ENCODE results near the gene CPNE7. TPM values are rescaled to one million over a fixed set of nuclear protein-coding genes. Genes with fewer than 3 reads are reported as not detected.

CPNE7 gene
- total and polyA plus RNA-seq, 2 of the 4 experiments (the other 2 are of a cell fraction): 5.4 to 17.4 TPM

- in situ Hi-C loops (cut with MboI; ENCODE audit: low sequenced_read_pairs) (no loop called here), dilution Hi-C loops (cut with HindIII; ENCODE audit: low sequenced_read_pairs, unreplicated experiment) (no loop called here), intact Hi-C loops (cut with micrococcal nuclease) (loop anchor here (2.0 kb wide), 1 partner anchor 223 kb away; no protein-coding TSS in a partner anchor)
- no peak overlapping the region for H3K4me2 ChIP-seq (ENCODE audit: low read depth, low read length)
- no peak for TF ChIP-seq POLR2A (IDR thresholded peaks at IDR 0.05; ENCODE audit: low read depth, low read length)
- no peak for TF ChIP-seq RAD21 (IDR thresholded peaks at IDR 0.05; ENCODE audit: low read length)
- no peak for TF ChIP-seq USF2 (IDR thresholded peaks at IDR 0.05; ENCODE audit: low read depth, low read length)
- TF ChIP-seq CTCF (conservative IDR thresholded peaks at IDR 0.05; ENCODE audit: low read depth, low read length): no peak
- TF ChIP-seq MXI1 (IDR thresholded peaks at IDR 0.05; ENCODE audit: borderline replicate concordance, low read depth, low read length): no peak
- no peak for TF ChIP-seq RCOR1 (IDR thresholded peaks at IDR 0.05; ENCODE audit: insufficient replicate concordance, low read length)
- TF ChIP-seq FOS (IDR thresholded peaks at IDR 0.05; ENCODE audit: low read depth, low read length): no peak
- TF ChIP-seq MAZ (IDR thresholded peaks at IDR 0.05; ENCODE audit: borderline replicate concordance, low read depth, low read length): no peak
- no peak for TF ChIP-seq NFE2L2 (IDR thresholded peaks at IDR 0.05; ENCODE audit: low read depth, low read length)
- 0 out of 2 replicates have a peak, but pooled peaks cover 1% of the 10 kb centered on the region for H3K4me1 ChIP-seq (ENCODE audit: control insufficient read depth, insufficient read depth, low read length)
- no peak overlapping the region for H3K23ac ChIP-seq (ENCODE audit: low read depth, low read length)
- H2BK15ac ChIP-seq (ENCODE audit: low read depth, low read length): no peak overlapping the region
- no peak overlapping the region for H2BK5ac ChIP-seq (ENCODE audit: low read depth, low read length, poor library complexity, severe bottlenecking)
- CTCF ChIA-PET: no interaction called here
- no peaks in the 10 kb centered on the region for H3K27me3 ChIP-seq (ENCODE audit: control insufficient read depth, insufficient read depth, low read length)
- DNase-seq (no peak), ATAC-seq (ENCODE audit: low read depth) (no peak)
- no peak overlapping the region for H2BK20ac ChIP-seq (ENCODE audit: low read depth, low read length)
- H3K4ac ChIP-seq (ENCODE audit: low read depth, low read length): no peak overlapping the region
- H3K4me3 ChIP-seq (ENCODE audit: insufficient read depth, low read depth, low read length): no peak overlapping the region
- no peak overlapping the region for H3K14ac ChIP-seq (replicated peaks; ENCODE audit: low read depth, low read length)
- POLR2A ChIA-PET (ENCODE audit: unreplicated experiment): no interaction called here
- H3K9me3 ChIP-seq (ENCODE audit: control insufficient read depth, insufficient read depth, low read length): no peaks in the 10 kb centered on the region
- H4K91ac ChIP-seq (ENCODE audit: insufficient read depth, low read depth, low read length): no peak overlapping the region
- H2AK5ac ChIP-seq (ENCODE audit: low read depth, low read length): no peak overlapping the region
- H3K79me1 ChIP-seq (ENCODE audit: low read depth in 1 of 2, low read length in 2 of 2): peaks cover 3 to 22% of the 10 kb centered on the region in 2 experiments; a peak in 1 of 4 replicates
- WGBS, 2 experiments (ENCODE audit: extremely low coverage in 2 of 2, insufficient read length in 1 of 2): 91% methylated on average over 8 of the region's 13 CpGs; no CpG with 5 or more reads in 1 of the 2 experiments
- no peak overlapping the region for H2BK120ac ChIP-seq (ENCODE audit: low read depth, low read length)
- H2AFZ ChIP-seq (replicated peaks; ENCODE audit: low read length, poor library complexity): no peak overlapping the region
- no TSS peak for BruUV-seq (replicated peaks)
- no peak overlapping the region for H4K8ac ChIP-seq (ENCODE audit: low read depth in 2 of 2, low read length in 2 of 2)
- no peak overlapping the region for H3K18ac ChIP-seq (ENCODE audit: low read depth, low read length)
- H4K20me1 ChIP-seq (ENCODE audit: insufficient read depth, low read length): peaks cover 6% of the 10 kb centered on the region
- no peak overlapping the region for H2AK9ac ChIP-seq (replicated peaks; ENCODE audit: low read depth, low read length, poor library complexity)
- peaks cover 38% of the 10 kb centered on the region for H3K36me3 ChIP-seq (ENCODE audit: control insufficient read depth, insufficient read depth, low read length)
- H3K9me1 ChIP-seq (ENCODE audit: insufficient read depth, low read length): no peaks in the 10 kb centered on the region
- H4K5ac ChIP-seq (ENCODE audit: low read depth, low read length): no peak overlapping the region
- no peak overlapping the region for H3K27ac ChIP-seq (ENCODE audit: insufficient read depth, low read length)
- H3K9ac ChIP-seq (ENCODE audit: low read depth, low read length): no peak overlapping the region
- no peak overlapping the region for H3K56ac ChIP-seq (ENCODE audit: extremely low read depth, insufficient read depth, low read length)
Measured at GRCh38 chr16:89555780-89556179, 19.8 kb upstream of the CPNE7 start.
